Activated naive CD4-positive, alpha-beta T cell treated with anti-CD3 and anti-CD28 coated beads, Interleukin-2, amount 10 ng/mL, durations not matched to agents 7 days and 5 days (primary cell): ENCODE measurements around the gene TRA2A.
A peak's percentile ranks its signal among the peaks of the same experiment; 100 is the strongest.
"Not testable (repeated sequence)": the region's sequence is repeated elsewhere in the genome, so short reads cannot be mapped to it uniquely, and the experiment has no call there.

Experiments
- CTCF ChIA-PET: fragments of 350-600 bp; sonication (Branson Sonifier 250); formaldehyde crosslinking; loops from one replicate; lab custom pipeline; 2021; ENCODE audit warnings: antibody characterized with exemption; lab: Charles Lee
- DNase-seq: peaks from one replicate; pipeline ENCODE4 v3.0.0-alpha.2; 2020
- H3K27ac Mint-ChIP-seq: one replicate; pipeline ENCODE4 v1.8.0; 2021; ENCODE audit warnings: mild to moderate bottlenecking, moderate library complexity, mixed read lengths
- H3K27me3 Mint-ChIP-seq: one replicate; pipeline ENCODE4 v1.8.0; 2021; ENCODE audit warnings: mild to moderate bottlenecking, mixed read lengths
- H3K36me3 Mint-ChIP-seq: one replicate; pipeline ENCODE4 v1.8.0; 2021; ENCODE audit warnings: mixed read lengths
- H3K4me1 Mint-ChIP-seq: one replicate; pipeline ENCODE4 v1.8.0; 2021; ENCODE audit warnings: mixed read lengths
- H3K4me3 Mint-ChIP-seq: one replicate; pipeline ENCODE4 v1.8.0; 2021; ENCODE audit warnings: mild to moderate bottlenecking, moderate library complexity, mixed read lengths
- H3K9me3 Mint-ChIP-seq: one replicate; pipeline ENCODE4 v1.8.0; 2021; ENCODE audit warnings: mixed read lengths

TRA2A gene

GRCh38 chr7:23531050-23531793 lies 559 bp downstream of the TRA2A start:
- CTCF ChIA-PET: interaction anchor here (0.7 to 1.4 kb wide), 3 partner anchors 7 to 14 kb away, joined by 3 to 4 read pairs (median 4); no protein-coding TSS in a partner anchor
- Mint-ChIP-seq H3K27me3 (peaks cover 5% of the 10 kb centered on the region), H3K27ac (peak overlapping the region; percentile 99), H3K4me1 (peaks cover 48% of the 10 kb centered on the region), H3K9me3 (no peaks in the 10 kb centered on the region), H3K4me3 (peak overlapping the region; percentile 99), H3K36me3 (peaks cover 20% of the 10 kb centered on the region)
- DNase-seq: peak; percentile 69

GRCh38 chr7:23530405-23530804 lies 1.4 kb downstream of the TRA2A start:
- Mint-ChIP-seq H3K4me3 (peak overlapping the region; percentile 99), H3K27ac (peak overlapping the region; percentile 99), H3K36me3 (peaks cover 20% of the 10 kb centered on the region), H3K27me3 (peaks cover 5% of the 10 kb centered on the region), H3K9me3 (no peaks in the 10 kb centered on the region), H3K4me1 (peaks cover 54% of the 10 kb centered on the region)
- peak; percentile 58 for DNase-seq
- CTCF ChIA-PET: interaction anchor here (0.7 to 1.4 kb wide), 3 partner anchors 8 to 325 kb away, joined by 3 to 4 read pairs (median 3); no protein-coding TSS in a partner anchor

- Mint-ChIP-seq H3K4me3 (peak overlapping the region; percentile 99), H3K36me3 (peaks cover 20% of the 10 kb centered on the region), H3K27me3 (peaks cover 5% of the 10 kb centered on the region), H3K9me3 (no peaks in the 10 kb centered on the region), H3K4me1 (peaks cover 63% of the 10 kb centered on the region), H3K27ac (no peak overlapping the region)
- CTCF ChIA-PET: interaction anchor here (0.9 to 1.9 kb wide), 4 partner anchors 15 to 256 kb away, joined by 3 to 7 read pairs (median 6); no protein-coding TSS in a partner anchor
- no peak for DNase-seq
Observed at GRCh38 chr7:23529262-23529859, 2.4 kb downstream of the TRA2A start.

- Mint-ChIP-seq H3K4me1 (peaks cover 76% of the 10 kb centered on the region), H3K36me3 (peaks cover 37% of the 10 kb centered on the region)
- DNase-seq, CTCF ChIA-PET, H3K4me3 Mint-ChIP-seq, H3K27me3 Mint-ChIP-seq, H3K9me3 Mint-ChIP-seq, H3K27ac Mint-ChIP-seq: not testable (repeated sequence)
Observed at GRCh38 chr7:23525611-23526010, 6.2 kb downstream of the TRA2A start.

GRCh38 chr7:23524473-23524872 lies 7.3 kb downstream of the TRA2A start:
- Mint-ChIP-seq H3K4me3 (no peak overlapping the region), H3K9me3 (no peaks in the 10 kb centered on the region), H3K4me1 (peaks cover 66% of the 10 kb centered on the region), H3K27ac (peak overlapping the region; percentile 64), H3K36me3 (peaks cover 35% of the 10 kb centered on the region), H3K27me3 (no peaks in the 10 kb centered on the region)
- no peak for DNase-seq
- CTCF ChIA-PET: interaction anchor here (0.6 to 1.1 kb wide), 3 partner anchors 22 to 252 kb away, joined by 3 read pairs; no protein-coding TSS in a partner anchor

DNA sequence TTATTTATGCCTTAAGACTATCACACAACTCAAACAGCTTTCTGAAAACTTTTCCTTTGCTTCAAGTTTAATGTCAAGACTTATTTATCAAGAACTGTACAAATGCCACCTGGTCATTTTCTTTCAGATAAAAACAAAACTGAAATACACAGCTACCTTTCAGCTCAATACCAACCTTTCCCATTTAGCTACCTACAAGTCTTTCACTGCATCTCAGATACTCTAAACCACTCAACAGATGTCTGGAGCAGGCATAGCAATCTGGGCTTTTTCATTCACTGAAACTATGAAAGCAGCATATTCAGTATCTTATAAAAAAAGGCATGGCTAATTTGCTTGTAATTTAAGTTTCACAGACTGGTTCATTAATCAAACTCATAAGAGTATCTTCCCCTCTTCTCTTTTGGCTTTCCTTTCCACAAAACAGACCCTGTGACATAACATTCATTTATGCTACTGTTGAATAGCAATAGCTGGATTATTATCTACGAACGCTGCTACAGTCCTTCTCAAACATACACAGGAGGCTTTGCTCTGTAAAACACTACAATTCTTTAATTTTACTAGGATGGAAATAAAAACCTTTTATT lies 8.2 kb downstream of the TRA2A start:
- DNase-seq: no peak
- no peaks in the 10 kb centered on the region for H3K9me3 Mint-ChIP-seq
- H3K36me3 Mint-ChIP-seq: peaks cover 39% of the 10 kb centered on the region
- peaks cover 57% of the 10 kb centered on the region for H3K4me1 Mint-ChIP-seq
- no peak overlapping the region for H3K4me3 Mint-ChIP-seq
- CTCF ChIA-PET: interaction anchor here (0.5 to 1.2 kb wide), 6 partner anchors 9 to 62 kb away, joined by 3 to 4 read pairs (median 3); no protein-coding TSS in a partner anchor
- no peak overlapping the region for H3K27ac Mint-ChIP-seq
- no peaks in the 10 kb centered on the region for H3K27me3 Mint-ChIP-seq

GRCh38 chr7:23520582-23520981 lies 11.2 kb downstream of the TRA2A start:
- Mint-ChIP-seq H3K4me3 (no peak overlapping the region), H3K36me3 (peaks cover 62% of the 10 kb centered on the region), H3K27ac (no peak overlapping the region), H3K4me1 (peaks cover 46% of the 10 kb centered on the region), H3K9me3 (peaks cover 4% of the 10 kb centered on the region), H3K27me3 (no peaks in the 10 kb centered on the region)
- CTCF ChIA-PET: no interaction called here
- no peak for DNase-seq

- Mint-ChIP-seq H3K27me3 (no peaks in the 10 kb centered on the region), H3K4me1 (peaks cover 20% of the 10 kb centered on the region), H3K4me3 (no peak overlapping the region), H3K27ac (peak overlapping the region; percentile 77), H3K36me3 (peaks cover 68% of the 10 kb centered on the region), H3K9me3 (peaks cover 4% of the 10 kb centered on the region)
- CTCF ChIA-PET: interaction anchor here (0.7 to 1.2 kb wide), 2 partner anchors 67 to 157 kb away, joined by 3 to 4 read pairs; no protein-coding TSS in a partner anchor
- DNase-seq: no peak
Observed at GRCh38 chr7:23514755-23515154, 17.0 kb downstream of the TRA2A start.

GRCh38 chr7:23513746-23514145 lies 18.0 kb downstream of the TRA2A start:
- H3K27me3 Mint-ChIP-seq, H3K27ac Mint-ChIP-seq, H3K9me3 Mint-ChIP-seq, H3K4me3 Mint-ChIP-seq, DNase-seq: not testable (repeated sequence)
- CTCF ChIA-PET: interaction anchor here (0.8 to 1.2 kb wide), 2 partner anchors 9 to 156 kb away, joined by 4 read pairs; no protein-coding TSS in a partner anchor
- peaks cover 20% of the 10 kb centered on the region for H3K4me1 Mint-ChIP-seq
- H3K36me3 Mint-ChIP-seq: peaks cover 67% of the 10 kb centered on the region

DNA sequence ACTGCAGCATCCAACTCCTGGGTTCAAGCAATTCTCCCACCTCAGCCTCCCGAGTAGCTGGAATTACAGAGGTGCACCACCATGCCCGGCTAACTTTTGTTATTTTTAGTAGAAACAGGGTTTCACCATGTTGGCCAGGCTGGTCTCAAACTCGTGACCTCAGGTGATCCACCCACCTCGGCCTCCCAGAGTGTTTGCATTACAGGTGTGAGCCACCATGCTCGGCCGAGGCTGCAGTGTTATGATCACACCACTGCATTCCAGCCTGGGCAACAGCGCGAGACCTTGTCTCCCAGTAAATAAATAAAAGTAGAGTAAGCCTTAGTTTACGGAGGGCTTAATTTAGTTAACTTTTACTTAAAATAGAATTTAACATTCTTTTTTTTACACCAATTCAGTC lies 37.8 kb downstream of the TRA2A start:
- peaks cover 11% of the 10 kb centered on the region for H3K4me1 Mint-ChIP-seq
- no peak for DNase-seq
- H3K27me3 Mint-ChIP-seq: no peaks in the 10 kb centered on the region
- H3K4me3 Mint-ChIP-seq: no peak overlapping the region
- CTCF ChIA-PET: no interaction called here
- H3K9me3 Mint-ChIP-seq: no peaks in the 10 kb centered on the region
- peaks cover 5% of the 10 kb centered on the region for H3K36me3 Mint-ChIP-seq
- no peak overlapping the region for H3K27ac Mint-ChIP-seq

DNA sequence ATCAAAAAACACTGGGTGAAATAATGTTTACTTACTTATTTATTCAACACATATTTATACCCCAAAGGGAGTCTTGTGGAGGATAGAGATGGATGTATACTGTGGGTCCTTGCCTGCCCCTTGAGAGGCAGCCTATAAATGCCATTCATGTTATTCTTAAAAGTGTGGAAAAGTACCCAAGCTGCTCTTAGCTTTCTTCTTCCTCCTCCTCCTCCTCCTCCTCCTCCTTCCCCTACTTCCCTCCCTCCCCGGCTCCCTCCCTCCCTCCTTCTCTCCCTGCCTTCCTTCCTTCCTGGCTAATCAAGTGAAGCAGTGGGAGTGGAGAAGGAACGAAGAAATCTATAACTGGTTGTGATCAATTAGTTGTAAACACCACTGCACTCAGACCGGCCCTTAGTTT lies 40.3 kb downstream of the TRA2A start:
- Mint-ChIP-seq H3K4me3 (peak overlapping the region; percentile 76), H3K27ac (no peak overlapping the region), H3K27me3 (no peaks in the 10 kb centered on the region), H3K9me3 (no peaks in the 10 kb centered on the region), H3K36me3 (peaks cover 2% of the 10 kb centered on the region), H3K4me1 (peaks cover 11% of the 10 kb centered on the region)
- no peak for DNase-seq
- CTCF ChIA-PET: no interaction called here

GRCh38 chr7:23490357-23491135 lies 41.2 kb downstream of the TRA2A start:
- peak; percentile 65 for DNase-seq
- no peaks in the 10 kb centered on the region for H3K27me3 Mint-ChIP-seq
- peaks cover 11% of the 10 kb centered on the region for H3K4me1 Mint-ChIP-seq
- peak overlapping the region; percentile 85 for H3K27ac Mint-ChIP-seq
- H3K36me3 Mint-ChIP-seq: peaks cover 2% of the 10 kb centered on the region
- peak overlapping the region; percentile 76 for H3K4me3 Mint-ChIP-seq
- CTCF ChIA-PET: no interaction called here
- no peaks in the 10 kb centered on the region for H3K9me3 Mint-ChIP-seq

- DNase-seq, H3K36me3 Mint-ChIP-seq, H3K27me3 Mint-ChIP-seq, H3K4me3 Mint-ChIP-seq, CTCF ChIA-PET, H3K9me3 Mint-ChIP-seq, H3K27ac Mint-ChIP-seq: not testable (repeated sequence)
- H3K4me1 Mint-ChIP-seq: peaks cover 11% of the 10 kb centered on the region
Observed at GRCh38 chr7:23488714-23489113, 43.1 kb downstream of the TRA2A start.
